ENCODE data around the gene IL17C. TPM values are rescaled to one million over a fixed set of nuclear protein-coding genes. Genes with fewer than 3 reads are reported as not detected.

The IL17C gene
- total and polyA plus RNA-seq, 10 of the 15 experiments (the other 5 are each of a cell fraction or from before 2014, with no cell fraction given) = not detected

- no TSS peak for BruUV-seq (replicated peaks)
- in situ Hi-C loops (cut with MboI) = no loop called here
- Histone ChIP-seq H3K4me3 (no peak overlapping the region), H2AFZ (ENCODE audit: control insufficient read depth, low read depth, low read length) (no peak overlapping the region), H3K4me1 (ENCODE audit: control insufficient read depth, insufficient read depth, low read length) (peaks cover 4% of the 10 kb centered on the region), H3K4me2 (ENCODE audit: control insufficient read depth, insufficient read depth) (no peak overlapping the region), H3K9me3 (replicated peaks; ENCODE audit: control insufficient read depth, insufficient read depth, low read length) (no peaks in the 10 kb centered on the region), H3K9ac (ENCODE audit: control insufficient read depth, insufficient read depth, low read length) (no peak overlapping the region), H3K79me2 (ENCODE audit: control insufficient read depth, insufficient read depth, low read length) (peaks cover 18% of the 10 kb centered on the region), H3K27me3 (replicated peaks in 1 of 2; ENCODE audit: control insufficient read depth in 2 of 2, insufficient read depth in 2 of 2, low read length in 1 of 2) (no peaks in the 10 kb centered on the region), H4K20me1 (ENCODE audit: control insufficient read depth, insufficient read depth) (no peaks in the 10 kb centered on the region), H3K36me3 (ENCODE audit: control insufficient read depth in 2 of 2, insufficient read depth in 2 of 2, low read length in 1 of 2) (peaks cover 19 to 42% of the 10 kb centered on the region in 2 experiments), H3K27ac (ENCODE audit: control insufficient read depth, insufficient read depth) (no peak overlapping the region)
- intact Hi-C loops (cut with micrococcal nuclease; ENCODE audit: unreplicated experiment) = no loop called here
- 98% methylated on average over 11 of the region's 11 CpGs for WGBS (ENCODE audit: insufficient coverage, insufficient replicate concordance, low lambda C conversion rate, missing lambda C conversion rate)
- POLR2A ChIA-PET = interaction anchor here (0.9 to 1.0 kb wide), 2 partner anchors 18 to 20 kb away, joined by 3 read pairs; no protein-coding TSS in a partner anchor
- DNase-seq (ENCODE audit: low read depth, low spot score) (no peak), FAIRE-seq (no peak), ATAC-seq (no peak)
- CTCF ChIA-PET = interaction anchor here (0.9 to 1.2 kb wide), 3 partner anchors 44 to 268 kb away, joined by 3 to 6 read pairs (median 4); partner anchors contain the start of gene MVD
- RAD21 ChIA-PET (ENCODE audit: unreplicated experiment) = no interaction called here
- SMC1A ChIA-PET (ENCODE audit: uncharacterized antibody, unreplicated experiment) = interaction anchor here (1.4 kb wide), 2 partner anchors 18 to 28 kb away, joined by 3 to 4 read pairs; no protein-coding TSS in a partner anchor
- TF ChIP-seq ZBTB4 (CRISPR knock-in tag; IDR thresholded peaks at IDR 0.05) (no peak), SMAD1 (IDR thresholded peaks at IDR 0.05; ENCODE audit: low read depth, partially characterized antibody) (no peak), ZNF687 (IDR thresholded peaks at IDR 0.05) (no peak), SPI1 (IDR thresholded peaks at IDR 0.05; ENCODE audit: borderline replicate concordance, insufficient read depth, low read depth, low read length) (no peak), ZNF207 (IDR thresholded peaks at IDR 0.05; ENCODE audit: borderline replicate concordance) (no peak), TBL1XR1 (IDR thresholded peaks at IDR 0.05; ENCODE audit: low read depth, low read length) (no peak), RELA (IDR thresholded peaks at IDR 0.05; ENCODE audit: borderline replicate concordance, partially characterized antibody) (no peak), NFYA (IDR thresholded peaks at IDR 0.05; ENCODE audit: borderline replicate concordance, low read depth, low read length) (no peak), ZNF384 (IDR thresholded peaks at IDR 0.05; ENCODE audit: borderline replicate concordance, low read depth, low read length) (no peak), PRDM15 (CRISPR knock-in tag; IDR thresholded peaks at IDR 0.05) (no peak)
These were observed 48.9 kb upstream of the IL17C start for GRCh38 chr16:88589441-88589840.
